ENCODE data around the gene CYP26B1.

The CYP26B1 gene

GRCh38 chr2:72081451-72081850 is 66.2 kb downstream of the CYP26B1 start:
- Histone ChIP-seq H3K27ac (ENCODE audit: low read length) (no peak overlapping the region), H3K9ac (ENCODE audit: low read depth, low read length) (no peak overlapping the region), H3K4me2 (ENCODE audit: insufficient read depth, low read length) (no peak overlapping the region), H3K79me2 (ENCODE audit: insufficient read depth, low read length) (no peaks in the 10 kb centered on the region), H3K4me1 (ENCODE audit: insufficient read depth, low read length) (no peaks in the 10 kb centered on the region), H2AFZ (ENCODE audit: low read depth, low read length) (no peak overlapping the region), H3K4me3 (ENCODE audit: low read depth in 1 of 2, low read length in 2 of 2) (no peak overlapping the region), H3K27me3 (ENCODE audit: insufficient read depth, low read length, poor library complexity) (no peaks in the 10 kb centered on the region), H3K9me3 (ENCODE audit: insufficient read depth, low read length, severe bottlenecking) (peaks cover 7% of the 10 kb centered on the region), H4K20me1 (ENCODE audit: insufficient read depth, low read length) (no peaks in the 10 kb centered on the region), H3K36me3 (ENCODE audit: insufficient read depth, low read length) (no peaks in the 10 kb centered on the region)
- no peak for TF ChIP-seq CTCF (IDR thresholded peaks at IDR 0.05; ENCODE audit: borderline replicate concordance, extremely low read depth, low read length, poor library complexity, severe bottlenecking)
- no peak for TF ChIP-seq EZH2 (IDR thresholded peaks at IDR 0.05; ENCODE audit: borderline replicate concordance, low read depth, low read length, severe bottlenecking)
- DNase-seq (no peak), ATAC-seq (ENCODE audit: insufficient read depth, low read depth) (no peak)

- Histone ChIP-seq H3K4me1 (ENCODE audit: insufficient read depth, low read length) (no peaks in the 10 kb centered on the region), H3K79me2 (ENCODE audit: insufficient read depth, low read length) (no peaks in the 10 kb centered on the region), H3K9me3 (ENCODE audit: insufficient read depth, low read length, severe bottlenecking) (peaks cover 4% of the 10 kb centered on the region), H3K4me3 (ENCODE audit: low read depth in 1 of 2, low read length in 2 of 2) (no peak overlapping the region), H3K27ac (ENCODE audit: low read length) (no peak overlapping the region), H3K36me3 (ENCODE audit: insufficient read depth, low read length) (no peaks in the 10 kb centered on the region), H2AFZ (ENCODE audit: low read depth, low read length) (no peak overlapping the region), H4K20me1 (ENCODE audit: insufficient read depth, low read length) (no peaks in the 10 kb centered on the region), H3K27me3 (ENCODE audit: insufficient read depth, low read length, poor library complexity) (no peaks in the 10 kb centered on the region), H3K9ac (ENCODE audit: low read depth, low read length) (no peak overlapping the region), H3K4me2 (ENCODE audit: insufficient read depth, low read length) (no peak overlapping the region)
- no peak for DNase-seq
- no peak for ATAC-seq (ENCODE audit: insufficient read depth, low read depth)
- TF ChIP-seq CTCF (IDR thresholded peaks at IDR 0.05; ENCODE audit: borderline replicate concordance, extremely low read depth, low read length, poor library complexity, severe bottlenecking) (no peak), EZH2 (IDR thresholded peaks at IDR 0.05; ENCODE audit: borderline replicate concordance, low read depth, low read length, severe bottlenecking) (no peak)
These were observed 67.1 kb downstream of the CYP26B1 start for GRCh38 chr2:72080286-72081145.

All from DND-41 (cell line).